DOHH2 (cell line): ENCODE data around the gene MCU.

Experiments
- CTCF ChIP-seq: fragments of 200-600 bp; sonication (generic); IDR thresholded peaks from one replicate; pipeline ENCODE4 v1.5.1; 2014; ENCODE audit warnings: antibody characterized with exemption, mild to moderate bottlenecking, low read depth, low read length; ENCODE audit not compliant: poor library complexity, severe bottlenecking
- EZH2phosphoT487 ChIP-seq: fragments of 200-600 bp; sonication (generic); IDR thresholded peaks from 2 replicates; pipeline ENCODE4 v1.6.1; 2017; ENCODE audit warnings: borderline replicate concordance, mild to moderate bottlenecking, antibody characterized with exemption, low read length, moderate library complexity, mixed read lengths

- TF ChIP-seq CTCF (no peak), EZH2phosphoT487 (no peak)
Measured at GRCh38 chr10:72927485-72927884, 235.5 kb downstream of the MCU start.
